DMS 273 (cell line): ENCODE results near the gene ADISSP.

Experiments used
- DNase-seq: peaks from one replicate; lab custom pipeline; 2025; ENCODE audit not compliant: unreplicated experiment; lab: John Stamatoyannopoulos, UW

Gene ADISSP

DNA sequence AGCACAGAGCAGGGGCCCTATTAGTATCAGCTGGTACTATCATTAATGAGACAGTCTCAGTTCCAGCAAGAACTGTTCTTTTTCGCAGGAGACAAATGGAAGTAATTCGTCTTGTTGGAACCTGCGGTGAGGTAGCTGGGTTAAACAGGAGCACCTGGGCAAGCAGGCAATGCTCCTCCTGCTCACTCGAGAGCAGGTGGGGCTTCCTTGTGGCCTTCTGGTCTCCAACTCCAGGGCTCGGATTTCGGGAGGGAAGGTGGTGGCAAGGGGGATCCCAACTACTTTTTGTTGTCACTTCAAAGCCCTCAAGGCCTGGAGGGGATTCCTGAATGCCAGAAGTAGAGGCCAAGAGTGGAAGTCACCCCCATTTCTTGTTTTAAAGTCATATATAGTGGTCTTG lies 15.0 kb upstream of the ADISSP start:
- peak; percentile 31 for DNase-seq

DNA sequence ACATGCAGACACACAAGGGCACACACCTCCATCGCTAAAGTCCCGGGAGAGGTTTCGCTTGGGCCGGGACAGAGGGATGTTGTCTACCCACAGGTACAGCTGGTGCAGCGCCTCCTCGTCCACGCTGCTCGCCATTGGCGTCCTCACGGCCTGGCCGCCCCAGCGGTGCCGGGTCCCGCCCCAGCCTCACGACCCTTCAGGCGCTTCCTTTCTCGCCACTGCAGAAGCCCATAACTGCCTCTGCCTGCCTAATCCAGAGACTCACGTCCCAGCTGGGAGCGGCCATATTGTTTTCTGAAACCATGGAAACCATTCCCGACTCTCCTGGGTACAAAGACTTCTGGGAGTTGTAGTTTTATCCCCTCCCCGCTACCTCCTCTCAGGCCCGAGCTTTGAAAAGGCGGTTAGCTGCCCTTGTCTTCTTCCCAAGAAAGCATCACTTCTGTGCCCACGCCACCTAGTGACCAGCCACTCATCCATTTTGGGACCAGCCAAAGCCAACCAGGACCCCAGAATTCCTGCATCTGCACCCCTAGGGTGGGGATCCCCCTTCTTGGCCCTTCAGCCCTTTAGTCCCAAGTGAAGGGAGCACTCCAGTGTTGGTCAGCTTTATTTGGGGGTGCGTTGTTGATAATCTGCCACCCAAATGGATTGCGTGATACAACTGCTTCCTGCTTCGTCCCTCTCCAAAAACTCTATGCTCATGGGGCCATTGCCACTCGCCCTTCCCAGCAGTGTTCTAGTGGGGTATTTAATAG lies 13.8 kb upstream of the ADISSP start, which contains the start of gene SPEF1:
TSS of gene SPEF1 (minus strand) at position 296 of the 758 bp plus-strand sequence. CDS start at position 135, 161 bp downstream.
- DNase-seq: peak; percentile 98

- no peak for DNase-seq
Observed at GRCh38 chr20:3778976-3779375, 11.4 kb upstream of the ADISSP start.

- DNase-seq: peak; percentile 77
Observed at GRCh38 chr20:3777716-3778629, 10.4 kb upstream of the ADISSP start.

- DNase-seq: no peak
Observed at GRCh38 chr20:3777381-3777715, 9.8 kb upstream of the ADISSP start.

DNA sequence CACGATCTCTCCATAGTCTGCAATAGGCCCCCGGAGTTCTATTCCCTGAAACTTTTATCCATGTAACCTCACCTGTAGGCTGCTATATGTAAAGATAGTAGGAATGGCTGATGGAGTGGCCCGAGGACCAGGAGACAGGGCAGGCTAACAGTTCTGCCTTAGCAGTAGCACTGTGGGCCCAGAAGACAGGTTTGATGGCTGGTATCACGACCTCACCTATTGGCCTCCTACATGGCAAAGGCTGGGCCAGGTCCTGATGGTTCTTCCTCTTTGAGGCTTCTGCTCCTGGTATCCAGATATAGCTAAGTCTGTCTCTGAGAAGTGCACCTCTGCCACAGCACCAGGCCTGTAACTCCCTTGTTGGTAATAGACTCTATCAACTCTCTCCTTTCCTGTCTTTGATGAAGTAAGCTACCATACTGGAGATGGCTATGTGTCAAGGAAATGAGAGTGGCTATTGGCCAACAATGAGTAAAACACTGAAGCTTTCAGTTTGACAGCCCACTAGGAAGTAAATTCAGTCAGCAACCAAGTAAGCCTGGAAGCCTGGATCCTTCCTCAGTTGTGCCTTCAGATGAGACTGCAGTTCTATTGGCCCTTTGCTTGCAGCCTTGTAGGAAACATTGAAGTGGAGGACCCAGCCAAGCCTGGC lies 8.0 kb upstream of the ADISSP start:
- no peak for DNase-seq

GRCh38 chr20:3771552-3772058 lies 4.1 kb upstream of the ADISSP start:
- DNase-seq: no peak

DNA sequence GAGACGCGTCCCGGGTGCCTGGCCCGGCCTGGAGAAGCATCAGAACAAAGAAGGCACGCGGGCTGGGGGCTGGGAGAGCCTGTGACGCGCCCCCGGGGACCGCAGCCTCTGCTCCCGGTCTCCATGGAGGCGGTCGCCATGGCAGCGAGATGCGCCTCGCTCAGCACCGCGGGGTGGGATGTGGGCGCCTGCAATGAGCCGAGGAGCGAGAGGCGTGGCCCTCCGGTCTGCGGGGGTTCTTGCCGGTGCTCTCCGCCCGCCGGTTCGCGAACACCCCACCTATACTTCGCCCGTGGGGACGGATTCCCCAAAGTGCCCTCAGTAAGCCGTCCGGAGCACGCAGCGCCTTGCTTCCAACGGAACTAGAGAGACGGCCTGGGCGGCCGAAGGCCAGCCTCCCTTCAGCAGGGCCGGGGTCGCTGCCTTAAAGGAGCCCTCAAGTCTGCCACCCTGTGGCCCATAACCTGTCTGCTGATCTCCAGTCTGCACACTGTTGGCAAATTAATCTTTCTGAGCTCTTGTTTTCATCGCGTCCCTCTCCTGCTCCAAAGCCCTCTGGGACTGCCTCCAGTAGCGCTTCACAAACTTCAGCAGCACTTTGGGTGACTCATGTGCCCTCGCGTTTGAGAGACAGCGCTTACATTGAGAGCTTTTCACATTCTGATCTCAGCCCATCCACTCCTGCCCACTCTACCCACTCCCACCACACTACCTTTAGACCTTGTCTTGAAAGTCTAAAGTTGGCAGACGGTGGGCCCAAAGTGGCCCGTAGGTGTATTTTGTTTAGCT lies 983 bp upstream of the ADISSP start:
- DNase-seq: peak; percentile 92

DNA sequence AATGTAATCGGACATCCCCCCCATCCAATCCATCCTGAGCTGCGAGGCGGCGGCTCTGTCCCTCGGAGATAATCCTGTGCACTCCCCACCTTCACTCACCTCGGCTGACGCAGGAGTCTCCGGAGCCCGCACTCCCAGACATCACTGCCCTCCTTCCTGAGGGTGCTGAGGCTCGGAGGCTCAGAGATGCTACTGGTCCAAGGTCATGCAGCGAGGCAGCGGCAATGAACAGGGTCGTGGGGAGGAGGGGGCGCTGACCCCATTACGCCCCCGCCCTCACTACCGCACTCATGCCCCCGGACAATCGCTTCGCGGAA lies 485 bp downstream of the ADISSP start:
- peak; percentile 36 for DNase-seq

DNA sequence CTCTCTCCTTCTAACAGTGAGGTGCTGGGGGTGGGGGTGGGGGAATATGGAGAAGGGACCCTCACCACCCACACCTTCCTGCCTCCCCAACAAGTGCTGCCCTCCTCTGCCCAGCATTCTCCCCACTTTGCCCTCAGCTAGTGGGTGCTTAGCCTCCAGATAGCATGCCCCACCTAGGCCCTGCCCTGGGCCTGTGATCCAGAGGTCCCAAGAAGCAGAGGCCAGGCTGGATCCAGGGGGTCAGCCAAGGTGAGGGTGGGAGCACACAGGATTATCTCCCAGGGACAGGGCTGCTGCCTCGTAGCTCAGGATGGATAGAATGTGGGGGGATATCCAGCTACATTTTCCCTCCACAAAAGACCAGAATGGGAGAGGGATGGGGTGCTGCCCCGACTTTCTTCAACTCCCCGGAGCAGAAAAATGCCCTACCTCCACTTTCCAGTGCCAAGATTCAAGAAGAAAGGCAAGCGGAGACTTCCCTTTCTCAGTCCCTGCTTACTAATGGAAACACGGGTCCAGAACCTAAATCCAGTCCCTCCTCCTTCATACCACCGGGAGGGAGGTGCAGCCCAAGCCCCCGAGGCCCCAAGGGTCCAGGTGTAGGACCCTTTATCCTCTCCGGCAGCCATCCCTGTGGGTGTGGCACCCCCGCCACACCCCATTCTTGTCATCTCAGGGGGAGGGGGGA lies 987 bp downstream of the ADISSP start:
- no peak for DNase-seq

- no peak for DNase-seq
Observed at GRCh38 chr20:3765171-3765882, 2.2 kb downstream of the ADISSP start.

DNA sequence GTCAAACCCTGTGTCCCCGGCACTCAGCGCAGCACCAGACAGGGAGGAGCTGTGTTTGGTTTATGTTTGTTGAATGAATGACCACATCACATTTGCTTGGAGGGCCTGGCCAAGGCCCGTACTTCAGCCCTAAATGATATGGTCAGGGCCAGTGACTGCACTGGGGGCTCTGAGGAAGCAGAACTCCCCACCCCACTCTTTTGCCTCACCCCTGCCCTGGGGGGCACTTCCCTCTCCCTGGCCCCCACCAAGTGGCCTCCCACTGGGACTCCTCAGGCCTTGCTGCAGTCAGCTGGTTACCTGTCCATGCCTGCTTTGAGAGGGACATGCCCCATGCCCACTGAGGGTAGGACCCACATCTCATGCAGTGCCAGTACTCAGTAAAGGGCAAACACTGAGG lies 2.9 kb downstream of the ADISSP start:
- DNase-seq: no peak

DNA sequence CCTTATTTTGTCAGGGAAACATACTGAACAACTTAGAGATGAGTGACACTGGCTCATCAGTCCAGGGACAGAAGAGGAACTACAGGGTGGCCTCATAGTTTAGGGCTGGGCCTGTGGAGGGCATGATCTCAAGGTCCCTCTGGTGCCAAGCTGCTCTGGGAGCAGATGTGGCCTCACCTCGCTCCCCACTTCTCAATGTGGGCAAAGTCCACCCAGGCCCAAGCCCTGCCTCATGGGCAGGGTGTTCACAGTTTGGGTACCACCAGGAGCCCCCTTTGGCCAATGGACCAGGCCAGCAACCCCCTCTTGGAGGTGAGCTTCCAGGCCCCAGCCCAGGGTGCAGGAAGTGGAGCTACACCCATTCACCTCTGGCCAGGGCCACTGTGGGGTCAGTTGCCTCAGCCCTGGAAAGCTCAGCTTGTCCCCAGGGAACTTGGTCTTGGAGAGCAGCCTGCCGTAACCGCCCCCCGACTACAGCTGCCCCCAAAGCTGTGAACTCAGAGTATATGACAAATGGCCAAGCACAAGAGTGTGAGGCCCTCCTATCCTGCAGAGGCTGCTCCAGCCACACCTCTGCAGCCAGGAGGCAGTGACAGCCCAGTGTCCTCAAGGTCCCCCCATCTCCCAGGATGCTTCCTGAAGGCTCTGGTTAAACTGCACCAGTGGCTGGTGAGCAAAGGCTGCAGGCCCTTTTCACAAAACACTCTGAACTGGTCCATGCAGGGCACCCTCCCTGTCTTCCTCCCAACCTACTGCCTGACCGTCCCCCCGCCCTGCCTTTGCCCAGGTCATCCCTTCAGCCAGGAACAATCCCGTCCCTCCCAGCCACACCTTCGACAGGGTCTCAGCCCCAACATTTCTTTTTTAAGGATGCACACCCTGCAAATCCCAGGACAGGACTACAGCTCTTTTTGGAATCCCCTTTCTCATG lies 3.6 kb downstream of the ADISSP start:
- no peak for DNase-seq

DNA sequence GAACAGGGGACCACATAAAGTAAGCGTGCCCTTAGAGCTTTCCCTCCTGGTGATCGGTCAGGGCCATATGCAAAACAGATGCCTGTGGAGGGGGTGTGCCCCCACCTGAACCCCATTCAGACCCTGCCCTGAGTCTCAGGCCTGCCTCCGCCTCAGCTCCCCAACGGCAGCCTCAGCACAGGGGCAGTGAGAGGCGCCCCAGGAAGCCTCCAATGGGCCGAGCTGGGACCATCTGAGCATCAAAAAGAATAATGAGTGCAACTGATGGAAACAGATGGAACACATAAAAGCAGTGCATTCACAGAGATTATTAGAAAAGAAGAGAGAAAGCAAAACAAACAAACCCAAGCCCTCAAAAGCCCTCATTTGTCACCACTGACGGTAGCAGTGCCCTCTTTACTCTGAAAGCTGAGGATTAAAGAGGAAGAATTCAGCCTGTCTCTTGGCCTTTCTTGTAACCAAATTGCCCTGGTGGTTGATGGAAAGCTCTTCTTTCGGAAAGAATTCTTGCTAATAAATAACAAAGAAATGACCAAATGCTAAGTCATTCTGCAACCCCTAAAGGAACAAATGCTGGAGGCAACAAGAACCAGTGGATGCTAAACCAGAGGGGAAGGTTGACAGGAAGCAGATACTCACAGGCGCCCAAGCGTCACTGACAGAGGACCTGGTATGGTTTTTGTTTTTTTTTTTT lies 6.8 kb downstream of the ADISSP start:
- no peak for DNase-seq

DNA sequence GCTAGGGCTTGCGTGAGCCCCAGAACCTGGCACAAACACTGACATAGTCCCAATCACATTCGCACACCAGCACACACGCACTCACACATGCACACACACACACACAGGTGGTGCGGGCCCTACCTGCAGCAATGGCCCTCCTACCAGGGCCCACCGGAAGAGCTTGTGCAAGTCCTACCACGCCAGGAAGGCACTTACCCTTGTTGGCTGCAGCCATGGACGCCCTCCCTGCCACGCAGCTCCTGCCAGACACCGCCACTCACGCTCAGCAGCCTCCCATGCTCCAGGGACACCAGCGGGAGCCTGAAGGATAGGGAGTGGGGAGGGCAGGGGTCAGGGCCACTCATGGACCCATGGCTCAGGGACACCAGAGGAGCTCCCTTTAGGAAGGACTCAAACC lies 7.7 kb downstream of the ADISSP start:
- DNase-seq: no peak

DNA sequence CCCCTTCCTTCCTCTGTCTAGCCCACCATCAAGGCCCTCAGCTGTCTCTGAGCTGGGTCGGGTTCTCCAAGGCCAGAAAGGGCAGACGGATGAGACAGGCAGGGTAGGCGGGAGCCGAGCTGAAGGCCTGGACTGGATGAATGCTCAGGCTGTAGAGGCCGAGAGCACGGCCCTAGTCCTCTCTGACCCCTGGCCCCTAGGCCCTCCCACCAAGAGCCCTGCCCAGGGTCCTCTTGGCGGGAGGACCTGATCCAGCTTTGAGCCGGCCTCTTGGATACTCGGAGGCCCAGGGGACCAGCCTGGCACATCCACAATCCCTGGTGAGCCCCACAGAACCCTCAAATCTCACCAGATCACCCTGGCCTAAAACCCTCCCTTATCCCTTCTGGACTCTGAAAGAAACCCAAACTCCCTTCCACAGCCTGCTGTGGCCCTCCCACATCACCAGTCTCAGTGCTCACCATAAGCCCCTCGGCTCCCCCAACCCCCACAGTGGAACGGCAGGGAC lies 8.2 kb downstream of the ADISSP start:
- DNase-seq: no peak

- no peak for DNase-seq
Observed at GRCh38 chr20:3758566-3758965, 9.0 kb downstream of the ADISSP start.

GRCh38 chr20:3757268-3757667 lies 10.3 kb downstream of the ADISSP start:
- no peak for DNase-seq
